Lung microvascular endothelial cell (primary cell): ENCODE results near the gene C1QTNF5. TPM values are rescaled to one million over a fixed set of nuclear protein-coding genes. Genes with fewer than 3 reads are reported as not detected.

Experiments
- DNase-seq, 2 donors: peaks; one replicate each; pipeline versions ENCODE4 v3.0.0 to v3.0.0-alpha.2; 2010; ENCODE audit warnings: low read depth in 2 of 2
- total RNA-seq: library from RNA; depleted of rRNA; stranded (reverse); fragments of >200 nt; gene quantifications from 2 replicates; pipeline ENCODE4 v1.2.1, GENCODE V29; 2014

C1QTNF5 gene
- total RNA-seq, 1 donor from 2014 or later = 93.1 TPM

GRCh38 chr11:119297938-119298337 lies 42.7 kb downstream of the C1QTNF5 start:
- no peak for DNase-seq

GRCh38 chr11:119295178-119295577 lies 45.5 kb downstream of the C1QTNF5 start:
- DNase-seq = no peak

DNA sequence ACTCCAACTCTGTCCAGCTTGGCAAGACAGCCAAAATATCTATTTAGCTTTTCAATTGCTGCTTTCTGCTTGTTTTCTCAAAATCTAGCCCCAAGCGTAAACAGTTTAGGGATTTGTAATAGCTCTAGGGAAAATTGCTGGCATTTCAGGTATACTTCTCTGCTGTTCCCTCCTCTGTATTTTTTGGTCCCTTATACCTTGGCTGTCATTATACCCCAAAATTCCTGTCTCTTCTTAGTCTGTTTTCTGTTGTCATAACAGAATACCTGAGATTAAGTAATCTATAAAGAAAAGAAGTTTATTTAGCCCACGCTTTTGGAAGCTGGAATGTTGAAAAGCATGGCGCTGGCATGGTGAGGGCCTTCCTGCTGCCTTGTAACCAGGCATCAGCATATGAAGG lies 47.2 kb downstream of the C1QTNF5 start:
- no peak for DNase-seq

DNA sequence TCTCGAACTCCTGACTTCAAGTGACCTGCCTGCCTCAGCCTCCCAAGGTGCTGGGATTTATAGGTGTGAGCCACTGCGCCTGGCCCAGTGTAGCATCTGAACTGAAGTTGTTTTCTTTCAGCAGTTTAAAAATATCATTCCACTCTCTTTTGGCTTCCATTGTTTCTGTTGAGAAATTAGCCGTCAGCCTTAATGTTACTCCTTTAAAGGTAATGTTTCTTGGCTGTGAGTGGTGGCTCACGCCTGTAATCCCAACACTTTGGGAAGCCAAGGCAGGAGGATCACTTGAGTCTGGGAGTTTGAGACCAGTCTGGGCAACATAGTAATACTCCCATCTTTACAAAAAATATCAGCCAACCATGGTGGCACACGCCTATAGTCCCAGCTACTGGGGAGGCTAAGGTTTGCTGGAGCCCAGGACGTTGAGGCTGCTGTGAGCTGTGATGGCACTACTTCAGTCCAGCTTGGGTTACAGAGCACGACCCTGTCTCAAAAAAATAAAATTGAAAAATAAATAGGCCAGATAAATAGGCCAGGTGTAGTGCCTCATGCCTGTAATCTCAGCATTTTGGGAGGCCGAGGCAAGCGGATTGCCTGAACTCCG lies 49.7 kb downstream of the C1QTNF5 start:
- no peak for DNase-seq

Other genes starting within 250 kb of the C1QTNF5 start
- gene DPAGT1, start 239.0 kb downstream of the C1QTNF5 start, total RNA-seq = 10.7 and 16.3 TPM in 2 replicates
- gene C2CD2L, start 233.5 kb downstream of the C1QTNF5 start, total RNA-seq = 1.7 and 2.8 TPM in 2 replicates
- gene HINFP, start 219.3 kb downstream of the C1QTNF5 start, total RNA-seq = 9.4 and 11.7 TPM in 2 replicates
- 0.22 TPM in 1 of 2 replicates, not detected in the other for gene ABCG4, start 191.8 kb downstream of the C1QTNF5 start, total RNA-seq
- gene NLRX1, start 172.2 kb downstream of the C1QTNF5 start, total RNA-seq = 9.8 and 11.1 TPM in 2 replicates
- gene NHERF4, start 155.4 kb downstream of the C1QTNF5 start, total RNA-seq = not detected in 2 replicates
- 6.2 and 7.8 TPM in 2 replicates for gene CBL, start 134.5 kb downstream of the C1QTNF5 start, total RNA-seq
- gene MCAM, start 23.8 kb downstream of the C1QTNF5 start, total RNA-seq = 48.4 and 268 TPM in 2 replicates
- 2.6 and 2.8 TPM in 2 replicates for gene RNF26, start 6.4 kb downstream of the C1QTNF5 start, total RNA-seq
- gene MFRP, start 5.8 kb upstream of the C1QTNF5 start, total RNA-seq = under 0.01 TPM in 1 of 2 replicates, not detected in the other
- 0.20 and 0.22 TPM in 2 replicates for gene USP2, start 40.8 kb upstream of the C1QTNF5 start, total RNA-seq
- 0.20 and 0.22 TPM in 2 replicates for gene THY1, start 82.3 kb upstream of the C1QTNF5 start, total RNA-seq